Colonic mucosa (tissue), 4 donors: Measurements from ENCODE around the gene HAND1. TPM values are rescaled to one million over a fixed set of nuclear protein-coding genes. Genes with fewer than 3 reads are reported as not detected.

ENCODE experiments used
- DNase-seq: peaks from one replicate; pipeline ENCODE4 v3.0.0-alpha.2; 2020
- H3K27ac ChIP-seq: fragments of 200-600 bp; one replicate; pipeline ENCODE4 v1.8.0; 2021
- H3K27me3 ChIP-seq: fragments of 200-600 bp; one replicate; pipeline ENCODE4 v1.8.0; 2021
- H3K36me3 ChIP-seq: fragments of 200-600 bp; one replicate; pipeline ENCODE4 v1.8.0; 2021
- H3K4me1 ChIP-seq: fragments of 200-600 bp; one replicate; pipeline ENCODE4 v1.8.0; 2021; ENCODE audit warnings: mild to moderate bottlenecking
- H3K4me3 ChIP-seq: fragments of 200-600 bp; one replicate; pipeline ENCODE4 v1.8.0; 2021
- H3K9ac ChIP-seq, 2 donors: one replicate each; pipeline ENCODE4 v1.7.0; 2013; ENCODE audit warnings: control low read depth in 2 of 2, low read depth in 2 of 2, low read length in 2 of 2
- H3K9me3 ChIP-seq: fragments of 200-600 bp; one replicate; pipeline ENCODE4 v1.8.0; 2021
- intact Hi-C: fragments of 100-400 bp; cut with DNase I; formaldehyde crosslinking; loops from one replicate; pipeline ENCODE4 v1.14.1; 2022
- total RNA-seq, 2 donors: library from RNA; stranded (reverse); fragmentation: NEBNext Ultra II Directional in 1 of 2; extraction: Animal tissue kit (Norgen Biotek cat#: 25700) in 1 of 2; gene quantifications; one replicate each; pipeline ENCODE4 v1.2.1, GENCODE V29; 2021
- TF ChIP-seq, protein P1 (sequence below): fragments of 200-600 bp; IDR thresholded peaks from one replicate; pipeline ENCODE4 v1.8.0; 2022; ENCODE audit warnings: antibody characterized with exemption, mild to moderate bottlenecking
- donor health status: healthy.
- donor health status: DM: no; HTN: no; CAD: no.
- donor health status: DM: no; HTN: no; CAD: no.

The HAND1 gene
- total RNA-seq, 2 donors from 2014 or later: 4.6 TPM; not detected in 1

DNA sequence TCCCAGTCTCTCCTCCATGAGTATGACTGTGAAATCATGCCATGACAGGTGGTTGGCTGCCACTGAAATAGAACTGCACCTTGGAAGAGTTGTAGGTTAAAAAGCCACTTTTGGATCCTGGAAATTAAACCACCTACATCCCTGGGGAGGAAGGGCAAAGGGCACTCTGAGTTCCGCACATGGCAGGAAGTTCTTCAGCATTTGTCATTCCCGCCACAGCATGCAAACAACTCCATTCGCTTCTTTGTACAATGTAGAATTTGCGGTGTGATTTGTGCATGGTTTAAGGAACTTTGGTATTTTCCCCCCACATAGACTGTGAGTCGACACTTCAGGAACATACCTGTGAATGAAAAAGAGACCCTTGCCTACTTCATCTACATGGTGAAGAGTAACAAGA lies 22.4 kb downstream of the HAND1 start:
- Histone ChIP-seq H3K9me3 (no peaks in the 10 kb centered on the region), H3K27me3 (no peaks in the 10 kb centered on the region), H3K27ac (no peak overlapping the region), H3K9ac (no peak overlapping the region), H3K4me3 (no peak overlapping the region), H3K36me3 (peaks cover 6% of the 10 kb centered on the region), H3K4me1 (no peaks in the 10 kb centered on the region)
- TF ChIP-seq, protein P1, sequence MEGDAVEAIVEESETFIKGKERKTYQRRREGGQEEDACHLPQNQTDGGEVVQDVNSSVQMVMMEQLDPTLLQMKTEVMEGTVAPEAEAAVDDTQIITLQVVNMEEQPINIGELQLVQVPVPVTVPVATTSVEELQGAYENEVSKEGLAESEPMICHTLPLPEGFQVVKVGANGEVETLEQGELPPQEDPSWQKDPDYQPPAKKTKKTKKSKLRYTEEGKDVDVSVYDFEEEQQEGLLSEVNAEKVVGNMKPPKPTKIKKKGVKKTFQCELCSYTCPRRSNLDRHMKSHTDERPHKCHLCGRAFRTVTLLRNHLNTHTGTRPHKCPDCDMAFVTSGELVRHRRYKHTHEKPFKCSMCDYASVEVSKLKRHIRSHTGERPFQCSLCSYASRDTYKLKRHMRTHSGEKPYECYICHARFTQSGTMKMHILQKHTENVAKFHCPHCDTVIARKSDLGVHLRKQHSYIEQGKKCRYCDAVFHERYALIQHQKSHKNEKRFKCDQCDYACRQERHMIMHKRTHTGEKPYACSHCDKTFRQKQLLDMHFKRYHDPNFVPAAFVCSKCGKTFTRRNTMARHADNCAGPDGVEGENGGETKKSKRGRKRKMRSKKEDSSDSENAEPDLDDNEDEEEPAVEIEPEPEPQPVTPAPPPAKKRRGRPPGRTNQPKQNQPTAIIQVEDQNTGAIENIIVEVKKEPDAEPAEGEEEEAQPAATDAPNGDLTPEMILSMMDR: no peak
- intact Hi-C loops: no loop called here
- no peak for DNase-seq

GRCh38 chr5:154451957-154452356 lies 26.1 kb downstream of the HAND1 start:
- peaks cover 5% of the 10 kb centered on the region for H3K4me1 ChIP-seq
- DNase-seq: no peak
- no peak overlapping the region for H3K9ac ChIP-seq
- no peaks in the 10 kb centered on the region for H3K27me3 ChIP-seq
- H3K9me3 ChIP-seq: no peaks in the 10 kb centered on the region
- intact Hi-C loops: no loop called here
- TF ChIP-seq, protein P1: no peak
- peaks cover 6% of the 10 kb centered on the region for H3K36me3 ChIP-seq
- H3K4me3 ChIP-seq: no peak overlapping the region
- H3K27ac ChIP-seq: no peak overlapping the region

DNA sequence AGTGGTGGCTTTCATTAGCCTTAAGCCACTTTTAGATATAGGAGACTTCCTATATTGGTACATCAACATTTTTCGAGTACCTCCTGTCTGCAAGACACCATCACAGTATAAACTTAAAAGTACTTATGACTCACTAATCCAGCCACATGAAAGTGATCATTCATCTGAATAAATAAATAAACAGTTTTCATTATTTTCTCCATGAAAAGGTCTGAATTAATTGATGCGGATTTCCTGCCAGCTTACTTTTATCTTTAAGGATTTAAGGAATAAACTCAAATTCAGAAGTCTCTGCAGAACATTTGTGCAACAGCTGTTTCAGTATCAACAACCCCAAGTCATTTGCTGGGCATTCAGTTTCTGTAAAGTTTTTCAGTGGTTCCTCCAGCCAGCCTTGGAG lies 28.2 kb downstream of the HAND1 start:
- Histone ChIP-seq H3K27me3 (no peaks in the 10 kb centered on the region), H3K27ac (no peak overlapping the region), H3K36me3 (no peaks in the 10 kb centered on the region), H3K4me3 (no peak overlapping the region), H3K4me1 (peaks cover 5% of the 10 kb centered on the region), H3K9ac (no peak overlapping the region), H3K9me3 (no peaks in the 10 kb centered on the region)
- DNase-seq: no peak
- TF ChIP-seq, protein P1: no peak
- intact Hi-C loops: no loop called here

- no peaks in the 10 kb centered on the region for H3K9me3 ChIP-seq
- TF ChIP-seq, protein P1: no peak
- peak overlapping the region; percentile 70 to 92 for H3K9ac ChIP-seq
- H3K27ac ChIP-seq: peak overlapping the region; percentile 76
- peaks cover 5% of the 10 kb centered on the region for H3K4me1 ChIP-seq
- intact Hi-C loops: no loop called here
- no peak for DNase-seq
- no peaks in the 10 kb centered on the region for H3K27me3 ChIP-seq
- H3K4me3 ChIP-seq: peak overlapping the region; percentile 90
- H3K36me3 ChIP-seq: no peaks in the 10 kb centered on the region
Measured at GRCh38 chr5:154447089-154447725, 30.8 kb downstream of the HAND1 start.

- no peaks in the 10 kb centered on the region for H3K36me3 ChIP-seq
- H3K9ac ChIP-seq: peak overlapping the region; percentile 70 to 92
Measured at GRCh38 chr5:154446195-154447088, 31.6 kb downstream of the HAND1 start.

More at GRCh38 chr5:154446195-154447088, 31.6 kb downstream of the HAND1 start:
- intact Hi-C loops: no loop called here
- peak; percentile 65 for DNase-seq
- H3K27ac ChIP-seq: peak overlapping the region; percentile 76
- peaks cover 5% of the 10 kb centered on the region for H3K4me1 ChIP-seq
- H3K27me3 ChIP-seq: no peaks in the 10 kb centered on the region
- peak overlapping the region; percentile 90 for H3K4me3 ChIP-seq
- TF ChIP-seq, protein P1: no peak
- H3K9me3 ChIP-seq: no peaks in the 10 kb centered on the region
